ENCODE results near the gene MAP2K5.

MAP2K5 gene

GRCh38 chr15:67765701-67766100 is 223.2 kb downstream of the MAP2K5 start:
- DNase-seq = no peak

- no peak for DNase-seq
Measured at GRCh38 chr15:67766968-67767367, 224.5 kb downstream of the MAP2K5 start.

- no peak for DNase-seq
Measured at GRCh38 chr15:67768313-67768977, 225.9 kb downstream of the MAP2K5 start.

- no peak for DNase-seq
Measured at GRCh38 chr15:67769497-67770357, 227.2 kb downstream of the MAP2K5 start.

GRCh38 chr15:67770358-67770628 is 227.8 kb downstream of the MAP2K5 start:
- DNase-seq = no peak

- no peak for DNase-seq
Measured at GRCh38 chr15:67771189-67771800, 228.8 kb downstream of the MAP2K5 start.

GRCh38 chr15:67774626-67775025 is 232.1 kb downstream of the MAP2K5 start:
- DNase-seq = no peak

- DNase-seq = no peak
Measured at GRCh38 chr15:67775250-67775649, 232.7 kb downstream of the MAP2K5 start.

- no peak for DNase-seq
Measured at GRCh38 chr15:67775998-67776397, 233.5 kb downstream of the MAP2K5 start.

- peak; percentile 46 for DNase-seq
Measured at GRCh38 chr15:67776600-67776999, 234.1 kb downstream of the MAP2K5 start.

- no peak for DNase-seq
Measured at GRCh38 chr15:67777071-67777470, 234.6 kb downstream of the MAP2K5 start.

- peak; percentile 10 for DNase-seq
Measured at GRCh38 chr15:67777773-67778172, 235.3 kb downstream of the MAP2K5 start.

- no peak for DNase-seq
Measured at GRCh38 chr15:67778968-67779548, 236.6 kb downstream of the MAP2K5 start.

GRCh38 chr15:67779549-67780111 is 237.1 kb downstream of the MAP2K5 start:
- DNase-seq = no peak

GRCh38 chr15:67781061-67781460 is 238.6 kb downstream of the MAP2K5 start:
- no peak for DNase-seq

GRCh38 chr15:67781907-67782690 is 239.6 kb downstream of the MAP2K5 start:
- DNase-seq = no peak

- DNase-seq = no peak
Measured at GRCh38 chr15:67782691-67782991, 240.1 kb downstream of the MAP2K5 start.

GRCh38 chr15:67783303-67783702 is 240.8 kb downstream of the MAP2K5 start:
- DNase-seq = no peak

GRCh38 chr15:67784090-67784781 is 241.7 kb downstream of the MAP2K5 start:
- DNase-seq = no peak

- no peak for DNase-seq
Measured at GRCh38 chr15:67784856-67785430, 242.4 kb downstream of the MAP2K5 start.

- no peak for DNase-seq
Measured at GRCh38 chr15:67785431-67785830, 242.9 kb downstream of the MAP2K5 start.

- DNase-seq = no peak
Measured at GRCh38 chr15:67786646-67787045, 244.1 kb downstream of the MAP2K5 start.
